ENCODE results near the gene EHMT2. TPM values are rescaled to one million over a fixed set of nuclear protein-coding genes. Genes with fewer than 3 reads are reported as not detected.
"Not testable (repeated sequence)": the region's sequence is repeated elsewhere in the genome, so short reads cannot be mapped to it uniquely, and the experiment has no call there.

The EHMT2 gene
- total RNA-seq, 1 donor from 2014 or later, result 202 TPM

GRCh38 chr6:31871046-31871659, 26.3 kb downstream of the EHMT2 start:
- Mint-ChIP-seq H3K9me3 (no peaks in the 10 kb centered on the region), H3K27me3 (ENCODE audit: low read depth) (no peaks in the 10 kb centered on the region), H3K36me3 (ENCODE audit: low read depth) (no peaks in the 10 kb centered on the region), H3K27ac (ENCODE audit: unreplicated experiment) (peak overlapping the region; percentile 71), H3K4me3 (no peak overlapping the region), H3K4me1 (peaks cover 10% of the 10 kb centered on the region)
- DNase-seq (ENCODE audit: low read depth, low spot score), result no peak
- TF ChIP-seq, protein P1, sequence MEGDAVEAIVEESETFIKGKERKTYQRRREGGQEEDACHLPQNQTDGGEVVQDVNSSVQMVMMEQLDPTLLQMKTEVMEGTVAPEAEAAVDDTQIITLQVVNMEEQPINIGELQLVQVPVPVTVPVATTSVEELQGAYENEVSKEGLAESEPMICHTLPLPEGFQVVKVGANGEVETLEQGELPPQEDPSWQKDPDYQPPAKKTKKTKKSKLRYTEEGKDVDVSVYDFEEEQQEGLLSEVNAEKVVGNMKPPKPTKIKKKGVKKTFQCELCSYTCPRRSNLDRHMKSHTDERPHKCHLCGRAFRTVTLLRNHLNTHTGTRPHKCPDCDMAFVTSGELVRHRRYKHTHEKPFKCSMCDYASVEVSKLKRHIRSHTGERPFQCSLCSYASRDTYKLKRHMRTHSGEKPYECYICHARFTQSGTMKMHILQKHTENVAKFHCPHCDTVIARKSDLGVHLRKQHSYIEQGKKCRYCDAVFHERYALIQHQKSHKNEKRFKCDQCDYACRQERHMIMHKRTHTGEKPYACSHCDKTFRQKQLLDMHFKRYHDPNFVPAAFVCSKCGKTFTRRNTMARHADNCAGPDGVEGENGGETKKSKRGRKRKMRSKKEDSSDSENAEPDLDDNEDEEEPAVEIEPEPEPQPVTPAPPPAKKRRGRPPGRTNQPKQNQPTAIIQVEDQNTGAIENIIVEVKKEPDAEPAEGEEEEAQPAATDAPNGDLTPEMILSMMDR (conservative IDR thresholded peaks at IDR 0.05), result no peak

- no peaks in the 10 kb centered on the region for H3K9me3 Mint-ChIP-seq
- no peaks in the 10 kb centered on the region for H3K27me3 Mint-ChIP-seq (ENCODE audit: low read depth)
- no peak overlapping the region for H3K27ac Mint-ChIP-seq (ENCODE audit: unreplicated experiment)
- H3K4me1 Mint-ChIP-seq, result peaks cover 10% of the 10 kb centered on the region
- DNase-seq (ENCODE audit: low read depth, low spot score), result no peak
- H3K4me3 Mint-ChIP-seq, result no peak overlapping the region
- H3K36me3 Mint-ChIP-seq (ENCODE audit: low read depth), result no peaks in the 10 kb centered on the region
- TF ChIP-seq, protein P1 (conservative IDR thresholded peaks at IDR 0.05), result no peak
These were observed 27.0 kb downstream of the EHMT2 start for GRCh38 chr6:31870385-31870921.

DNA sequence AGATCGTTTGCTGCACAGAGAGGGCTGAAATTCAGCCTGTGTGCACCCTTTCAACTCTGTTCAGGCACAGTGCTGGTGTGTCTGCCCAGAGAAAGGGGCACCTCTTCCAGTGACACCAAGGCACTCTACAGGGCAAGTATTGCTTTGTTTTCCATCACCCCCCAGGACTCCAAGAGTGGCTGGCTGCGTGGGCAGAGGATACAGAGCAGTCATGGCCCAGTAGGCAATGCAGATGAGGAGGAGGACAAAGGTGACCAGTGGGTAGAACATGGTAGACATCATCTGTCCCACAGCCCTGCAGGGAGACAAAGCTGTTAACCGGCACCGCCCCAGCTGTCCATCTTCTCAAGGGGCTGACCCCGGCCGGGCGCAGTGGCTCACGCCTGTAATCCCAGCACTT, 28.2 kb downstream of the EHMT2 start:
- TF ChIP-seq, protein P1 (conservative IDR thresholded peaks at IDR 0.05), result no peak
- H3K36me3 Mint-ChIP-seq (ENCODE audit: low read depth), result no peaks in the 10 kb centered on the region
- DNase-seq (ENCODE audit: low read depth, low spot score), result no peak
- peak overlapping the region; percentile 31 for H3K4me3 Mint-ChIP-seq
- H3K9me3 Mint-ChIP-seq, result no peaks in the 10 kb centered on the region
- no peaks in the 10 kb centered on the region for H3K27me3 Mint-ChIP-seq (ENCODE audit: low read depth)
- no peak overlapping the region for H3K27ac Mint-ChIP-seq (ENCODE audit: unreplicated experiment)
- peaks cover 19% of the 10 kb centered on the region for H3K4me1 Mint-ChIP-seq

GRCh38 chr6:31868658-31868971, 28.9 kb downstream of the EHMT2 start:
- H3K4me3 Mint-ChIP-seq; H3K36me3 Mint-ChIP-seq (ENCODE audit: low read depth); DNase-seq (ENCODE audit: low read depth, low spot score); H3K9me3 Mint-ChIP-seq; H3K27ac Mint-ChIP-seq (ENCODE audit: unreplicated experiment); H3K27me3 Mint-ChIP-seq (ENCODE audit: low read depth): not testable (repeated sequence)
- peaks cover 24% of the 10 kb centered on the region for H3K4me1 Mint-ChIP-seq

DNA sequence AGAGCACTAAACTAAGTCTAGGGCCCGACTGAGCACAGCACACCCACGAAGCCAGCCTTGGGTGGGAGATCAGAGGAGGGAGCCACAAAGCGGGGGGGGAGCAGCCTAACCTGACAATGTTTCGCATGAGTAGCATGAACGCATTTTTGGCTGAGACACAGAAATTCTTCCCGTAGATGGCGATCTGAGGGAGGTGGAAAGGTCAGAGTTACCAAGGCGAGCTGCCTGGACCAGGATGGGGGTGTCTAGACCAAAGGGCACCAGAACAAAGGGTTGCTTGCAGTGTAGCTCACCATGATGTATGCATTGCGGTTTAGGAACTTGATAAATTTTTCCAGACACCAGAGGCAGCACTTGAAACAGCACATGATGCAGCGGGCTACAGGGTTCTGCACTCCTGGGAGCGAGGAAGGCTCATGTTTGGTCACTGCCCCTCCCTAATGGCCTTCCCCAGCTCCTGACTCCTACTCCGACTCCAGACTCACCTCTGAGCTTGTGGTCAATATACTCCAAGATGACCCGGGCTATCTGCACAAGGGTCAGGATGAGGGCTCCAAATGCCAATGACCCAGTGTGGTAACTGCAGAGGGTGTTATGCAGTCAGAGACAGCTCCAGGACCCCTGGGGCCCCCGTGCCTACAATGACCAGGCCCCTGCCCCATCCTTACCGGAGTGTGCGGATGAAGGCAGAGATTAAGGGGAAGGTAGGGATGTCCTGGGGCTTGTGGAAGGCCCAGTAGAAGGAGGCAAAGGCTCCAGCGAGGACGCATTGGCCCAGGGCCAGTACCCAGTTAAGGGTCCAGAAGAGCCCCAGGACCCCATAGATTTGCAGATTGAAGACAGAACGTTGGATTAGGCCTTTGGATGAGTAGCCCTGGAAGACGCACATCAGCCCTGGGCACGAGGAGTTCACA, 32.0 kb downstream of the EHMT2 start:
- DNase-seq (ENCODE audit: low read depth, low spot score), result no peak
- Mint-ChIP-seq H3K9me3 (no peaks in the 10 kb centered on the region), H3K27ac (ENCODE audit: unreplicated experiment) (no peak overlapping the region), H3K4me1 (peaks cover 37% of the 10 kb centered on the region), H3K27me3 (ENCODE audit: low read depth) (no peaks in the 10 kb centered on the region), H3K4me3 (peak overlapping the region; percentile 97), H3K36me3 (ENCODE audit: low read depth) (peaks cover 3% of the 10 kb centered on the region)
- TF ChIP-seq, protein P1 (conservative IDR thresholded peaks at IDR 0.05), result no peak

DNA sequence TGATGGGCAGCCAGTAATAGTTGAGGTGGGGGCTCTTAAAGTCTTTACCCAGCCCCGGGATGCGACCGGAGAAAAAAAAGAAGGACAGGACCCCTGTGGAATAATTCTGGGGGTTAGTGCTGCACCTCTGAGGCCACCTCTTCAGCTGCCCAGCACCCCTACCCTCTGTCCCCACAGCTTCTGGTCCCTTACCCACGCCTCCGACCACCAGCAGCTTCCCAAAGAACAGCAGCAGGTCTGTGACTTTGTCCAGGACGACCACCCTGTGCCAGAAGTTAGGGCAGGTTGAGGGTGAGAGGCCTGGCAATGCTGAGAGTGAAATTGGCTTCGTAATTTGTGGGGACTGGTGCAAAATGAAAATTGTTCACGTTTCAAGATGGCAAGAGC, 32.7 kb downstream of the EHMT2 start:
- Mint-ChIP-seq H3K9me3 (no peaks in the 10 kb centered on the region), H3K4me3 (peak overlapping the region; percentile 97), H3K36me3 (ENCODE audit: low read depth) (peaks cover 7% of the 10 kb centered on the region), H3K4me1 (peaks cover 37% of the 10 kb centered on the region), H3K27me3 (ENCODE audit: low read depth) (no peaks in the 10 kb centered on the region), H3K27ac (ENCODE audit: unreplicated experiment) (no peak overlapping the region)
- DNase-seq (ENCODE audit: low read depth, low spot score), result no peak
- TF ChIP-seq, protein P1 (conservative IDR thresholded peaks at IDR 0.05), result no peak

- not testable (repeated sequence) for H3K9me3 Mint-ChIP-seq; H3K27me3 Mint-ChIP-seq (ENCODE audit: low read depth); DNase-seq (ENCODE audit: low read depth, low spot score); H3K36me3 Mint-ChIP-seq (ENCODE audit: low read depth)
- H3K27ac Mint-ChIP-seq (ENCODE audit: unreplicated experiment), result peak overlapping the region; percentile 98
- peaks cover 33% of the 10 kb centered on the region for H3K4me1 Mint-ChIP-seq
- peak overlapping the region; percentile 97 for H3K4me3 Mint-ChIP-seq
These were observed 33.4 kb downstream of the EHMT2 start for GRCh38 chr6:31864123-31864562.

Data from neural crest cell (in vitro differentiated cells).